ENCODE measurements around the gene IGHMBP2.

IGHMBP2 gene

DNA sequence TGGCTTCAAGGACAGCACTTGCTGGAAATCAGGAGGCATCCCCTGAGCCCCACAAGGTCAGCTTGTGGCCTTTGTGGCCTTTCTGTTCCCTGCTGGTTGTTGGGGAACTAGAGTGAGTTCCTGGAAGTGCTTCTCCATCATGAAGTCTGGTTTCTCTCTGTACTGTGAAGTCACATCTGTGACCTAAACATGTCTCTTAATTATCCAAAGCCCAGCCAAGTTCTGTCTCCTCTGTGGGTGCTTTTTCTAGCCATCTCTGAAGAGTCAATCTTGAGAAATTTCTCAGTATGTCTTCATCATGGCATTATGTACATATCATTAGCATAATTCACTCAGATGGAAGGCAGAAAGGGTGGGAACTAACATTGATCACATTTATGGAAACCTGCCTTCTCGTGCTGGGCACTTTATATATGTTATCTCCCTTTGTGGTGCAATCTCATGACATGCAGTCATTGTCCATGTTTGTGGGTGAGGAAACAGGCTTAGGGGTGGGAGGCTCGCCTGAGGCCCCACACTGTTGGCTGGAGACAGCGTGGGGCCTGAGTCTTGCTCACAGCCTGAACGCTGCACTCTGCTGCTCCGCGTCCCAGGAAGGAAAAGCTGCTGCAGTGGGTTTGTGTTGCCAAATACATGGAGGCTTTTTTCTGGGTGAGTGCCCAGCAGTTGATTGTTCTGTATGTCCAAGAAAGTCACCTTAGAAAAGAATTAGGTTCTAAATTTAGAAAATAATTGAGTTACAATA is 24.6 kb downstream of the IGHMBP2 start:
- no peaks in the 10 kb centered on the region for H3K27me3 ChIP-seq (ENCODE audit: control insufficient read depth in 1 of 2, insufficient read depth in 1 of 2, low read length in 2 of 2)
- peaks cover 1% of the 10 kb centered on the region for H3K4me1 ChIP-seq (ENCODE audit: control insufficient read depth, insufficient read depth, low read depth, low read length)
- H3K4ac ChIP-seq (ENCODE audit: low read depth in 1 of 2, low read length in 2 of 2) = no peak overlapping the region
- WGBS = 96% methylated on average over 6 of the region's 6 CpGs
- H3K9ac ChIP-seq (ENCODE audit: low read length) = no peak overlapping the region
- peaks cover 24% of the 10 kb centered on the region for H3K79me1 ChIP-seq (replicated peaks; ENCODE audit: low read length, poor library complexity, severe bottlenecking)
- H3K4me3 ChIP-seq (ENCODE audit: insufficient read depth in 1 of 2, low read depth in 1 of 2, low read length in 2 of 2) = no peak overlapping the region
- no peak overlapping the region for H3K4me2 ChIP-seq (ENCODE audit: low read length, poor library complexity, severe bottlenecking)
- DNase-seq = no peak
- H3K23ac ChIP-seq (ENCODE audit: low read length in 2 of 2) = no peak overlapping the region
- no peak overlapping the region for H3K18ac ChIP-seq (ENCODE audit: low read depth in 1 of 2, low read length in 2 of 2)
- no peak overlapping the region for H2BK120ac ChIP-seq (ENCODE audit: low read depth, low read length)
- no peak overlapping the region for H2BK15ac ChIP-seq (ENCODE audit: low read depth, poor library complexity, severe bottlenecking)
- H3K36me3 ChIP-seq (ENCODE audit: control insufficient read depth in 1 of 2, insufficient read depth in 2 of 2, low read depth in 1 of 2, low read length in 2 of 2) = peaks cover 76 to 81% of the 10 kb centered on the region in 2 experiments
- no peak overlapping the region for H4K8ac ChIP-seq (ENCODE audit: low read length)
- H4K91ac ChIP-seq (ENCODE audit: low read length) = no peak overlapping the region
- no peak overlapping the region for H2BK5ac ChIP-seq (ENCODE audit: low read depth, low read length, poor library complexity, severe bottlenecking)
- H3K9me3 ChIP-seq (ENCODE audit: control insufficient read depth, low read length) = peaks cover 38% of the 10 kb centered on the region
- H3K14ac ChIP-seq (ENCODE audit: low read length in 2 of 2) = no peak overlapping the region
- no peak overlapping the region for H3K27ac ChIP-seq (ENCODE audit: low read length, poor library complexity, severe bottlenecking)
- H2AFZ ChIP-seq (ENCODE audit: low read depth, low read length) = no peak overlapping the region
- no peak overlapping the region for H2AK5ac ChIP-seq (ENCODE audit: low read length, severe bottlenecking)
- no peak overlapping the region for H2BK12ac ChIP-seq (ENCODE audit: low read length in 2 of 2)

DNA sequence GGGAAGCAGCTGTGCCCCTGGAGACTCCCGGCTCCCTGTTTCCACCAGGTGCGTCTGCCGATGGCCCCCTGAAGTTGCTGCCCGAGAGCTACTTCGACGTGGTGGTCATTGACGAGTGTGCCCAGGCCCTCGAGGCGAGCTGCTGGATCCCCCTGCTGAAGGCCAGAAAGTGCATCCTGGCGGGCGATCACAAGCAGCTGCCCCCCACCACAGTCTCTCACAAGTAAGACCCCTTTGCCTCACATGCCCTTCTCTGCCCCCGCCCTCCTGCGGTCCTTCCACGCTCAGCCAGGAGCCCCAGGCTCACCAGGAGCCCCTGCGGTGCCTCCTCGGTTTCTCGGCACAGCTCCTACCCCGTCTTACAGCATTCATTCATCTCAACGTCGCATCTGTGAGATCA is 25.4 kb downstream of the IGHMBP2 start:
- 92% methylated on average over 20 of the region's 20 CpGs for WGBS
- H2AFZ ChIP-seq (ENCODE audit: low read depth, low read length) = no peak overlapping the region
- H4K8ac ChIP-seq (ENCODE audit: low read length) = no peak overlapping the region
- H3K4me1 ChIP-seq (ENCODE audit: control insufficient read depth, insufficient read depth, low read depth, low read length) = peaks cover 1% of the 10 kb centered on the region
- H3K23ac ChIP-seq (ENCODE audit: low read length in 2 of 2) = no peak overlapping the region
- H3K4me2 ChIP-seq (ENCODE audit: low read length, poor library complexity, severe bottlenecking) = no peak overlapping the region
- H3K27me3 ChIP-seq (ENCODE audit: control insufficient read depth in 1 of 2, insufficient read depth in 1 of 2, low read length in 2 of 2) = no peaks in the 10 kb centered on the region
- H4K91ac ChIP-seq (ENCODE audit: low read length) = no peak overlapping the region
- no peak for DNase-seq
- H3K79me1 ChIP-seq (replicated peaks; ENCODE audit: low read length, poor library complexity, severe bottlenecking) = peaks cover 19% of the 10 kb centered on the region
- no peak overlapping the region for H2AK5ac ChIP-seq (ENCODE audit: low read length, severe bottlenecking)
- no peak overlapping the region for H3K9ac ChIP-seq (ENCODE audit: low read length)
- peaks cover 78 to 81% of the 10 kb centered on the region in 2 experiments for H3K36me3 ChIP-seq (ENCODE audit: control insufficient read depth in 1 of 2, insufficient read depth in 2 of 2, low read depth in 1 of 2, low read length in 2 of 2)
- H2BK15ac ChIP-seq (ENCODE audit: low read depth, poor library complexity, severe bottlenecking) = no peak overlapping the region
- no peak overlapping the region for H3K4ac ChIP-seq (ENCODE audit: low read depth in 1 of 2, low read length in 2 of 2)
- H3K27ac ChIP-seq (ENCODE audit: low read length, poor library complexity, severe bottlenecking) = no peak overlapping the region
- no peak overlapping the region for H3K18ac ChIP-seq (ENCODE audit: low read depth in 1 of 2, low read length in 2 of 2)
- no peak overlapping the region for H3K4me3 ChIP-seq (ENCODE audit: insufficient read depth in 1 of 2, low read depth in 1 of 2, low read length in 2 of 2)
- no peak overlapping the region for H2BK5ac ChIP-seq (ENCODE audit: low read depth, low read length, poor library complexity, severe bottlenecking)
- no peak overlapping the region for H3K14ac ChIP-seq (ENCODE audit: low read length in 2 of 2)
- peaks cover 33% of the 10 kb centered on the region for H3K9me3 ChIP-seq (ENCODE audit: control insufficient read depth, low read length)
- H2BK12ac ChIP-seq (ENCODE audit: low read length in 2 of 2) = no peak overlapping the region
- H2BK120ac ChIP-seq (ENCODE audit: low read depth, low read length) = no peak overlapping the region

DNA sequence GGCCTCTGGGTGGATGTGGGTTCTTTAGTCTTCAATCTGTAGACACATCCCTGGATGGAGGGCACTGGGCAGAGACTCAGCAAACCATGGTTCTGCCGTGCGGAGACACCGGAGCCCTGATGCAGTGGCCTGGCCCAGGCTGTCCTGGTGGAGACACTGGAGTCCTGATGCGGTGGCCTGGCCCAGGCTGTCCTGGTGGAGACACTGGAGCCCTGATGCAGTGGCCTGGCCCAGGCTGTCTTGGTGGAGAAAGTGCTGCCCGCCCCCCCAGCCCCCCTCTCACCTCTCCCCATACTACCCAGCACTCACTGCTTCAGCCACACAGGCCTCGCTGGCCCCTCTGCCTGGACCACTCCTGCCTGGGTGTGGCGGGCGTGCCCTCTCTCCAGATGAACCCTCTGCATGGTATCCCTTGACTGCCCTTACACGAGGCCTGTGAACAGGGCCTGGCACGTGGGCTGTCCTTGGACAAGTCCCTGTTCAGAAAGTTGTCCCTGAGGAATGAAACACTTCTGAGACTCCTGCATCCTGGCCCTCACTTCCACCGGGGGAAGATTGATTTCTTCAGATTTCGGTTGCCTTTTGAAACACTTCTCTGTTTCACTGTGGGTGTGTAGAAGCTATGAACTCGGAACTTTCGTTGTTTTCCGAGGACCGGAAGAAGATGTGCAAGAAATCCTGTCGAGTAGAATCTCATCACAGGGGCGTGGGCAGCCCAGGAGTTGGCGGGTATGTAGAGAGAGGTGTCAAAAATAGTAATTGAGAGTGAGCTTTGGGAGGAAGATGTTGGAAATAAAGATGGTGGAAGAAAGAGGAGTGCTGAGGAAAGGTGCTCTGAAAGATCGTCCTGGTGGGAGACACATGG is 26.2 kb downstream of the IGHMBP2 start:
- H3K9ac ChIP-seq (ENCODE audit: low read length) = no peak overlapping the region
- H2AFZ ChIP-seq (ENCODE audit: low read depth, low read length) = no peak overlapping the region
- no peak overlapping the region for H4K8ac ChIP-seq (ENCODE audit: low read length)
- H3K23ac ChIP-seq (ENCODE audit: low read length in 2 of 2) = no peak overlapping the region
- H3K4ac ChIP-seq (ENCODE audit: low read depth in 1 of 2, low read length in 2 of 2) = no peak overlapping the region
- peaks cover 14% of the 10 kb centered on the region for H3K79me1 ChIP-seq (replicated peaks; ENCODE audit: low read length, poor library complexity, severe bottlenecking)
- H3K27me3 ChIP-seq (ENCODE audit: control insufficient read depth in 1 of 2, insufficient read depth in 1 of 2, low read length in 2 of 2) = no peaks in the 10 kb centered on the region
- H4K91ac ChIP-seq (ENCODE audit: low read length) = no peak overlapping the region
- H2BK15ac ChIP-seq (ENCODE audit: low read depth, poor library complexity, severe bottlenecking) = no peak overlapping the region
- H3K4me2 ChIP-seq (ENCODE audit: low read length, poor library complexity, severe bottlenecking) = no peak overlapping the region
- no peak overlapping the region for H2BK120ac ChIP-seq (ENCODE audit: low read depth, low read length)
- no peak overlapping the region for H2BK12ac ChIP-seq (ENCODE audit: low read length in 2 of 2)
- H3K9me3 ChIP-seq (ENCODE audit: control insufficient read depth, low read length) = peaks cover 25% of the 10 kb centered on the region
- no peak overlapping the region for H3K4me3 ChIP-seq (ENCODE audit: insufficient read depth in 1 of 2, low read depth in 1 of 2, low read length in 2 of 2)
- WGBS = 92% methylated on average over 20 of the region's 20 CpGs
- no peak overlapping the region for H2BK5ac ChIP-seq (ENCODE audit: low read depth, low read length, poor library complexity, severe bottlenecking)
- H3K18ac ChIP-seq (ENCODE audit: low read depth in 1 of 2, low read length in 2 of 2) = no peak overlapping the region
- H2AK5ac ChIP-seq (ENCODE audit: low read length, severe bottlenecking) = no peak overlapping the region
- DNase-seq = no peak
- no peak overlapping the region for H3K27ac ChIP-seq (ENCODE audit: low read length, poor library complexity, severe bottlenecking)
- H3K14ac ChIP-seq (ENCODE audit: low read length in 2 of 2) = no peak overlapping the region
- peaks cover 80% of the 10 kb centered on the region in 2 experiments for H3K36me3 ChIP-seq (ENCODE audit: control insufficient read depth in 1 of 2, insufficient read depth in 2 of 2, low read depth in 1 of 2, low read length in 2 of 2)
- peaks cover 1% of the 10 kb centered on the region for H3K4me1 ChIP-seq (ENCODE audit: control insufficient read depth, insufficient read depth, low read depth, low read length)
